Sigmoid colon (tissue), 7 donors: ENCODE measurements around the gene RFX3. TPM values are rescaled to one million over a fixed set of nuclear protein-coding genes. Genes with fewer than 3 reads are reported as not detected.

Experiments
- DNase-seq: peaks from one replicate; pipeline ENCODE4 v3.0.0-alpha.2; 2019
- H3K27ac ChIP-seq, 4 donors: fragments of 200-600 bp; sonication (generic); one replicate each; pipeline ENCODE4 v1.5.1; 2016 to 2019; ENCODE audit warnings: mild to moderate bottlenecking in 1 of 4
- H3K27me3 ChIP-seq, 3 donors: fragments of 200-600 bp; sonication (generic); one replicate each; pipeline ENCODE4 v1.5.1; 2019; ENCODE audit warnings: mild to moderate bottlenecking in 1 of 3
- H3K36me3 ChIP-seq, 4 donors: fragments of 200-600 bp; sonication (generic); one replicate each; pipeline ENCODE4 v1.5.1; 2016 to 2019
- H3K4me1 ChIP-seq, 4 donors: fragments of 200-600 bp; sonication (generic); one replicate each; pipeline ENCODE4 v1.5.1; 2017 to 2019
- H3K4me3 ChIP-seq, 4 donors: fragments of 200-600 bp; sonication (generic); one replicate each; pipeline ENCODE4 v1.5.1; 2017 to 2019; ENCODE audit warnings: mild to moderate bottlenecking in 2 of 4, moderate library complexity in 1 of 4
- H3K9me3 ChIP-seq, 4 donors: fragments of 200-600 bp in 3 of 4; sonication (generic) in 3 of 4; one replicate each; pipeline versions ENCODE4 v1.5.1 to v1.6.1; 2013 to 2019
- EP300 ChIP-seq, 4 donors: sonication (generic); formaldehyde crosslinking; IDR thresholded peaks; one replicate each; pipeline ENCODE4 v1.6.1; 2017; ENCODE audit warnings: antibody characterized with exemption in 4 of 4
- POLR2A ChIP-seq, 2 donors: fragments of 450-650 bp; IDR thresholded peaks; one replicate each; pipeline ENCODE4 v1.6.1; 2016; ENCODE audit warnings: antibody characterized with exemption in 2 of 2, mild to moderate bottlenecking in 2 of 2, moderate library complexity in 2 of 2
- POLR2AphosphoS5 ChIP-seq, 4 donors: sonication (generic); formaldehyde crosslinking; IDR thresholded peaks; one replicate each; pipeline ENCODE4 v1.6.1; 2017; ENCODE audit warnings: antibody characterized with exemption in 4 of 4
- WGBS, 2 donors: extraction: QIAGEN DNeasy Blood & Tissue Kit; methylation state at CpG; one replicate each; pipeline ENCODE4 v1.1.7; 2013; 5-methylcytosine and 5-hydroxymethylcytosine counted together
- intact Hi-C: fragments of 100-400 bp; cut with DNase I; formaldehyde crosslinking; loops from one replicate; pipeline ENCODE4 v1.15.1; 2023
- polyA plus RNA-seq, 3 donors: library from polyadenylated mRNA; stranded (reverse); fragments of 200-250 nt; gene quantifications; one replicate each; pipeline ENCODE4 v1.2.3, GENCODE V29; 2013
- total RNA-seq, 4 donors: library from RNA; depleted of rRNA; stranded (reverse); fragments of >200 nt; gene quantifications; one replicate each; pipeline ENCODE4 v1.1.0, GENCODE V29; 2016
- TF ChIP-seq, protein P1 (sequence below), 4 experiments: fragments of 450-650 bp in 3 of 4; fragments of 200-600 bp in 1 of 4; IDR thresholded peaks; one replicate each; pipeline ENCODE4 v1.5.1; 2016 to 2019; ENCODE audit warnings: antibody characterized with exemption in 4 of 4, mild to moderate bottlenecking in 3 of 4, moderate library complexity in 2 of 4
- donor health status: healthy with polysubstance abuse.
- donor health status: Bipolar disorder and iron deficiency.
- donor health status: healthy.

RFX3 gene
- total and polyA plus RNA-seq, 7 donors: 0.69 to 15.0 (median 6.4) TPM

DNA sequence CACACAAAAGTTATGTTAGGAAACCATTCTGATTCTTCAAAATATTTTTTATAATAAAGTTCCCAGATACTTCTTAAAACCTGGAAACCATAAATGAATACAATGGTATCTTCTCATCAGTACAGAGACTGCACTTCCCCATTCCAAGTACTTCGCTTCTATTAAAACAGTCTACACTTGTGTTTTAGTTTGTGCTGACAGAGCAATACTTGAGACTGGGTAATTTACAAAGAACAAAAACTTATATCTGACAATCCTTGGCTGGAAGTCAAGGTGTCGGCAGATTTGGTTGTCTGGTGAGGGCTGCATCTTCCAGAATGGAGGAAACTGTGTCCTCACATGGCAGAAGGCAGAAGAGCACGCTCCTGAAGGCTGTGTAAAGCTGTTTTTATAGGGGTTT is 70.1 kb downstream of the RFX3 start:
- H3K27me3 ChIP-seq: no peaks in the 10 kb centered on the region
- intact Hi-C loops: no loop called here
- no peak for TF ChIP-seq POLR2AphosphoS5 (IDR thresholded peaks at IDR 0.05)
- no peak for TF ChIP-seq POLR2A (IDR thresholded peaks at IDR 0.05)
- TF ChIP-seq EP300 (IDR thresholded peaks at IDR 0.05): no peak
- TF ChIP-seq, protein P1, sequence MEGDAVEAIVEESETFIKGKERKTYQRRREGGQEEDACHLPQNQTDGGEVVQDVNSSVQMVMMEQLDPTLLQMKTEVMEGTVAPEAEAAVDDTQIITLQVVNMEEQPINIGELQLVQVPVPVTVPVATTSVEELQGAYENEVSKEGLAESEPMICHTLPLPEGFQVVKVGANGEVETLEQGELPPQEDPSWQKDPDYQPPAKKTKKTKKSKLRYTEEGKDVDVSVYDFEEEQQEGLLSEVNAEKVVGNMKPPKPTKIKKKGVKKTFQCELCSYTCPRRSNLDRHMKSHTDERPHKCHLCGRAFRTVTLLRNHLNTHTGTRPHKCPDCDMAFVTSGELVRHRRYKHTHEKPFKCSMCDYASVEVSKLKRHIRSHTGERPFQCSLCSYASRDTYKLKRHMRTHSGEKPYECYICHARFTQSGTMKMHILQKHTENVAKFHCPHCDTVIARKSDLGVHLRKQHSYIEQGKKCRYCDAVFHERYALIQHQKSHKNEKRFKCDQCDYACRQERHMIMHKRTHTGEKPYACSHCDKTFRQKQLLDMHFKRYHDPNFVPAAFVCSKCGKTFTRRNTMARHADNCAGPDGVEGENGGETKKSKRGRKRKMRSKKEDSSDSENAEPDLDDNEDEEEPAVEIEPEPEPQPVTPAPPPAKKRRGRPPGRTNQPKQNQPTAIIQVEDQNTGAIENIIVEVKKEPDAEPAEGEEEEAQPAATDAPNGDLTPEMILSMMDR (IDR thresholded peaks at IDR 0.05): no peak
- H3K4me1 ChIP-seq: peaks cover 0 to 11% (median 7%) of the 10 kb centered on the region in 4 donors
- no peak for DNase-seq
- no peaks in the 10 kb centered on the region for H3K9me3 ChIP-seq
- H3K36me3 ChIP-seq: no peaks in the 10 kb centered on the region
- H3K4me3 ChIP-seq: no peak overlapping the region
- no peak overlapping the region for H3K27ac ChIP-seq
- 89 to 93% methylated on average over 3 of the region's 3 CpGs for WGBS, 2 donors

DNA sequence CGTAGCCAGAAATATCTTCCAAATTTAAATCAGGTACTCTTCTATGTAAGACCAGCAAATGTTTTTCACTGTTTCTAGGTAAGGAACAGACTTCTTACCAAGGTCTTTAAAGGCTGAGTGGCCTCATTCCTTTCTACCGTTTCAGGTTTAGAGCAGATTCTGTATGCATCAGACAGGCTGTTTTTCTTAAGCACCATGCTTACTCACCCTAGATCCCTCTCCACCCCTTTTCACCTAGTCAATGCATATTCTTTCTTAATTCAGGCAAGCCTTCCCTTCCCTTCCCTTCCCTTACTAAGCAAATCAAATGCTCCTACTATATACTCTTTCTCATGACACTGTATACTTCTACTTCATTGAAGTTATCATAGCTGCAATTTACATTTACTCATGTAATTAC is 70.7 kb downstream of the RFX3 start:
- TF ChIP-seq, protein P1 (IDR thresholded peaks at IDR 0.05): no peak
- TF ChIP-seq POLR2A (IDR thresholded peaks at IDR 0.05): no peak
- Histone ChIP-seq H3K36me3 (no peaks in the 10 kb centered on the region), H3K27ac (no peak overlapping the region), H3K27me3 (no peaks in the 10 kb centered on the region), H3K4me3 (no peak overlapping the region), H3K4me1 (peaks cover 0 to 11% (median 7%) of the 10 kb centered on the region in 4 donors), H3K9me3 (no peaks in the 10 kb centered on the region)
- intact Hi-C loops: no loop called here
- no peak for DNase-seq
- 91 to 96% methylated on average over 2 of the region's 2 CpGs for WGBS, 2 donors

DNA sequence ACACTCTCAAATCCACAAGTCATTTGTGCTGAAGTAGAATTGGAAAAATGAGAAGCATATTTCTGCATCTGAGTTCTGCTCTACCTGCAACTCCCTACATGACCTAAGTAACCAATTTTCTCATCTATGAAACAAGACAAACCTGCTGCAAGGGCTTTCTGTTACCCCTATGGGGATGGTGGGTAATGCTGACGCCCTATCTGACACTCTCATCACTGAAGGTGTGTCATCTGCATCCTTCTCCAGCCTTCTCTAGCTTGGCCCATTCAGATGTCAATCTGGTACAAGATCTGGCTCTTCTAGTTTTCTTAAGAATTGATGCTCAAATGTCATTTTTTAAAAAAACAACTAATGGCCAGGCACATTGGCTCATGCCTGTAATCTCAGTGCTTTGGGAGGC is 73.8 kb downstream of the RFX3 start:
- no peaks in the 10 kb centered on the region for H3K36me3 ChIP-seq
- intact Hi-C loops: no loop called here
- no peak overlapping the region for H3K27ac ChIP-seq
- H3K4me3 ChIP-seq: no peak overlapping the region
- no peaks in the 10 kb centered on the region for H3K9me3 ChIP-seq
- no peak for DNase-seq
- TF ChIP-seq EP300 (IDR thresholded peaks at IDR 0.05) (no peak), POLR2A (IDR thresholded peaks at IDR 0.05) (no peak), POLR2AphosphoS5 (IDR thresholded peaks at IDR 0.05) (no peak)
- TF ChIP-seq, protein P1 (IDR thresholded peaks at IDR 0.05): no peak
- WGBS, 2 donors: 91 to 100% methylated on average over 1 of the region's 1 CpG
- H3K27me3 ChIP-seq: no peaks in the 10 kb centered on the region
- peaks cover 0 to 9% (median 3%) of the 10 kb centered on the region in 4 donors for H3K4me1 ChIP-seq

DNA sequence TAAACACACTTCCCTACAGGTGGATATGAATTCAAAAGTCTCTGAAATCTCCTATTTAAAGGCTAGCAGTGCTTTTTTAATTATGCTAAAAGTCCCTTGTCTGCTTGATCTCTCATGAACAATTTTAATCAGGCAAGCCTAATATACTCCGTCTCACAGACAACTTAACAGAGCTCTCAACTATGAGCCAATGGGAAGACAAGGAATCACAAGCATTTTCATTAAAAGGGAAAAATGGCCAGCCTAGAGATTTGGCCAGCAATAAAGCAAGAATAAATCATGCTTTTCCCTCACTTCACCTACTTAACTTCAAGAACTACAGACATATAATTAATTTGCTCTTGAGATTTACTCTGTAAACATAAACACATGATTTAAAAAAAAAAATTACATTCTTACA is 78.0 kb downstream of the RFX3 start:
- H3K4me3 ChIP-seq: no peak overlapping the region
- H3K36me3 ChIP-seq: no peaks in the 10 kb centered on the region
- H3K27ac ChIP-seq: no peak overlapping the region
- no peaks in the 10 kb centered on the region for H3K27me3 ChIP-seq
- 80 to 86% methylated on average over 1 of the region's 1 CpG for WGBS, 2 donors
- peaks cover 0 to 9% (median 3%) of the 10 kb centered on the region in 4 donors for H3K4me1 ChIP-seq
- no peaks in the 10 kb centered on the region for H3K9me3 ChIP-seq
- intact Hi-C loops: no loop called here
- no peak for DNase-seq
- TF ChIP-seq, protein P1 (IDR thresholded peaks at IDR 0.05): no peak
- TF ChIP-seq POLR2AphosphoS5 (IDR thresholded peaks at IDR 0.05) (no peak), EP300 (IDR thresholded peaks at IDR 0.05) (no peak), POLR2A (IDR thresholded peaks at IDR 0.05) (no peak)

DNA sequence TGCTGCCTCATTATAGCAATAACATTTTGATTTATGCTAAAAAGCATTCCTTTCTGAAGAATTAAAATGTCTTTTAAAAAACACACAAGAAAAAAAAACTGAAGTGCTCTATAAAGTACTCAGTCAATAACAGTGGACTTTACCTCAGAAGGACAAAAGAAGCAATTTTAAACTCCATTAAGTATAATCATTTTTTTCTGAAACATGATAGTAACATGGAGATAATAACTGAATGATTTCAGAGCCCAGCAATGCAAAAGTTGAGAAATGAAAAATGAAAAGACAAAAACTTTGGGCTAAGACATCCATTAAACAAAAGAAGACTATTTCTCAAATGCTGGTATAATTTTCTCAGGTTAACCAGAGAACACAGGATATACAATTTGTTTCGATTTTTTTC is 78.7 kb downstream of the RFX3 start:
- H3K9me3 ChIP-seq: no peaks in the 10 kb centered on the region
- WGBS, 2 donors: 86 to 92% methylated on average over 1 of the region's 1 CpG
- no peak overlapping the region for H3K27ac ChIP-seq
- DNase-seq: no peak
- no peak overlapping the region for H3K4me3 ChIP-seq
- H3K27me3 ChIP-seq: no peaks in the 10 kb centered on the region
- H3K36me3 ChIP-seq: no peaks in the 10 kb centered on the region
- TF ChIP-seq POLR2AphosphoS5 (IDR thresholded peaks at IDR 0.05) (no peak), EP300 (IDR thresholded peaks at IDR 0.05) (no peak), POLR2A (IDR thresholded peaks at IDR 0.05) (no peak)
- TF ChIP-seq, protein P1 (IDR thresholded peaks at IDR 0.05): no peak
- peaks cover 0 to 9% (median 3%) of the 10 kb centered on the region in 4 donors for H3K4me1 ChIP-seq
- intact Hi-C loops: no loop called here
